H1 (cell line): Measurements from ENCODE around the gene GPR143. TPM values are rescaled to one million over a fixed set of nuclear protein-coding genes. Genes with fewer than 3 reads are reported as not detected.

Experiments used
- CTCF ChIA-PET: fragments of 300-600 bp; sonication (Branson Sonifier 250); formaldehyde crosslinking; loops from one replicate; lab custom pipeline; 2021; ENCODE audit not compliant: partially characterized antibody; lab: Charles Lee
- POLR2A ChIA-PET: fragments of 300-600 bp; sonication (Branson Sonifier 250); formaldehyde crosslinking; loops from one replicate; lab custom pipeline; 2021; ENCODE audit warnings: inconsistent platforms; ENCODE audit not compliant: partially characterized antibody; lab: Charles Lee
- DNase-seq, 2 experiments: peaks; one replicate each; pipeline versions ENCODE4 v3.0.0 to v3.0.0-alpha.2; 2010 to 2022; ENCODE audit warnings: low spot score in 2 of 2, low read depth in 1 of 2, mixed read lengths in 1 of 2
- FAIRE-seq: peaks from 2 replicates; lab custom pipeline; 2011; peaks lifted over from hg19 to GRCh38; lab: Jason Lieb, UNC
- H2AFZ ChIP-seq: 2 replicates; pipeline ENCODE4 v1.8.1; 2012; ENCODE audit warnings: low read length, inconsistent platforms
- H2AK5ac ChIP-seq: 2 replicates; pipeline ENCODE4 v1.6.1; 2013; ENCODE audit warnings: low read depth, low read length
- H2BK120ac ChIP-seq: replicated peaks from 2 replicates; pipeline ENCODE3; 2013; ENCODE audit warnings: low read depth, low read length, inconsistent platforms
- H2BK12ac ChIP-seq: 2 replicates; pipeline ENCODE4 v1.6.1; 2013; ENCODE audit warnings: low read depth, low read length
- H2BK15ac ChIP-seq: 2 replicates; pipeline ENCODE4 v1.6.1; 2013; ENCODE audit warnings: low read length
- H2BK20ac ChIP-seq: 2 replicates; pipeline ENCODE4 v1.6.1; 2013; ENCODE audit warnings: low read length
- H2BK5ac ChIP-seq: 2 replicates; pipeline ENCODE4 v1.6.1; 2013; ENCODE audit warnings: low read depth, low read length
- H3K14ac ChIP-seq: 2 replicates; pipeline ENCODE4 v1.6.1; 2013; ENCODE audit warnings: inconsistent platforms; ENCODE audit not compliant: insufficient read length
- H3K18ac ChIP-seq: 2 replicates; pipeline ENCODE4 v1.6.1; 2013; ENCODE audit warnings: low read length; ENCODE audit errors: extremely low read depth
- H3K23ac ChIP-seq: 2 replicates; pipeline ENCODE4 v1.6.1; 2013; ENCODE audit warnings: inconsistent platforms; ENCODE audit not compliant: insufficient read length
- H3K23me2 ChIP-seq: 2 replicates; pipeline ENCODE4 v1.6.1; 2013; ENCODE audit warnings: low read depth, low read length
- H3K27ac ChIP-seq: 2 replicates; pipeline ENCODE4 v1.6.1; 2011; ENCODE audit warnings: low read depth, low read length, inconsistent platforms
- H3K27me3 ChIP-seq, 4 experiments: replicated peaks in 1 of 4; 1 replicate in 1 of 4; 2 replicates in 3 of 4; pipeline versions ENCODE4 v1.6.1 to v1.8.1; 2011 to 2013; ENCODE audit warnings: low read length in 3 of 4, mild to moderate bottlenecking in 3 of 4, inconsistent platforms in 2 of 4, mixed read lengths in 2 of 4, moderate library complexity in 1 of 4; ENCODE audit not compliant: control insufficient read depth in 3 of 4, insufficient read depth in 3 of 4; ENCODE audit errors: extremely low read depth in 1 of 4
- H3K36me3 ChIP-seq, 4 experiments: 2 replicates each; pipeline versions ENCODE4 v1.6.1 to v1.8.1; 2011 to 2013; ENCODE audit warnings: mild to moderate bottlenecking in 4 of 4, low read length in 3 of 4, moderate library complexity in 2 of 4, control low read depth in 1 of 4, inconsistent platforms in 1 of 4; ENCODE audit not compliant: insufficient read depth in 4 of 4, control insufficient read depth in 2 of 4
- H3K4ac ChIP-seq: replicated peaks from 2 replicates; pipeline ENCODE3; 2013; ENCODE audit warnings: low read length, low read depth, mixed read lengths, inconsistent platforms; ENCODE audit not compliant: insufficient read length
- H3K4me1 ChIP-seq, 4 experiments: replicated peaks in 1 of 4; 1 replicate in 1 of 4; 2 replicates in 3 of 4; pipeline versions ENCODE4 v1.6.1 to v1.8.1; 2011 to 2013; ENCODE audit warnings: low read length in 3 of 4, inconsistent platforms in 2 of 4, mixed read lengths in 1 of 4; ENCODE audit not compliant: insufficient read depth in 4 of 4, control insufficient read depth in 3 of 4
- H3K4me2 ChIP-seq, 2 experiments: 2 replicates each; pipeline versions ENCODE4 v1.6.1 to v1.8.1; 2011 to 2013; ENCODE audit warnings: low read depth in 2 of 2, low read length in 2 of 2, control low read depth in 1 of 2, inconsistent platforms in 1 of 2, mild to moderate bottlenecking in 1 of 2; ENCODE audit not compliant: insufficient read depth in 1 of 2
- H3K4me3 ChIP-seq, 4 experiments: fragments of 200-600, 300-600 bp in 1 of 4; sonication (generic), shearing (Covaris generic), sonication (Bioruptor Twin) in 1 of 4; 2 replicates each; pipeline versions ENCODE4 v1.5.1 to v1.8.1; 2011 to 2016; ENCODE audit warnings: low read length in 4 of 4, low read depth in 3 of 4, control low read depth in 2 of 4, inconsistent platforms in 2 of 4, mild to moderate bottlenecking in 2 of 4, mixed read lengths in 1 of 4, moderate library complexity in 1 of 4; ENCODE audit not compliant: insufficient read depth in 2 of 4; ENCODE audit errors: extremely low read depth in 1 of 4
- H3K56ac ChIP-seq: replicated peaks from 2 replicates; pipeline ENCODE3; 2013; ENCODE audit warnings: low read depth, mild to moderate bottlenecking, mixed read lengths, low read length, inconsistent platforms; ENCODE audit not compliant: insufficient read length
- H3K79me1 ChIP-seq: 2 replicates; pipeline ENCODE4 v1.6.1; 2013; ENCODE audit warnings: low read depth, low read length, control low read depth
- H3K79me2 ChIP-seq, 2 experiments: 2 replicates each; pipeline versions ENCODE4 v1.6.1 to v1.8.1; 2012 to 2013; ENCODE audit warnings: low read length in 2 of 2, mild to moderate bottlenecking in 2 of 2, inconsistent platforms in 1 of 2; ENCODE audit not compliant: insufficient read depth in 2 of 2, control insufficient read depth in 1 of 2
- H3K9ac ChIP-seq, 4 experiments: replicated peaks in 1 of 4; 1 replicate in 1 of 4; 2 replicates in 3 of 4; pipeline versions ENCODE4 v1.6.1 to v1.8.1; 2011 to 2013; ENCODE audit warnings: low read depth in 3 of 4, low read length in 3 of 4, control low read depth in 2 of 4, mild to moderate bottlenecking in 2 of 4, moderate library complexity in 2 of 4, inconsistent platforms in 1 of 4; ENCODE audit errors: extremely low read depth in 1 of 4
- H3K9me3 ChIP-seq, 2 experiments: 2 replicates each; pipeline versions ENCODE4 v1.6.1 to v1.8.1; 2012 to 2013; ENCODE audit warnings: mild to moderate bottlenecking in 2 of 2, moderate library complexity in 2 of 2, control low read depth in 1 of 2, inconsistent platforms in 1 of 2, low read depth in 1 of 2, low read length in 1 of 2, mixed read lengths in 1 of 2; ENCODE audit not compliant: insufficient read depth in 2 of 2
- H4K20me1 ChIP-seq, 2 experiments: replicated peaks in 1 of 2; 2 replicates each; pipeline versions ENCODE3 to v1.8.1; 2011 to 2013; ENCODE audit warnings: inconsistent platforms in 2 of 2, low read length in 2 of 2, mild to moderate bottlenecking in 1 of 2; ENCODE audit not compliant: insufficient read depth in 2 of 2, control insufficient read depth in 1 of 2
- H4K5ac ChIP-seq: 2 replicates; pipeline ENCODE4 v1.6.1; 2013; ENCODE audit warnings: low read length, low read depth, mixed read lengths, inconsistent platforms; ENCODE audit not compliant: insufficient read length
- H4K8ac ChIP-seq: 2 replicates; pipeline ENCODE4 v1.8.0; 2013; ENCODE audit warnings: mild to moderate bottlenecking, moderate library complexity, low read length, inconsistent platforms; ENCODE audit not compliant: insufficient read depth; ENCODE audit errors: extremely low read depth
- H4K91ac ChIP-seq: replicated peaks from 2 replicates; pipeline ENCODE3; 2013; ENCODE audit warnings: low read length, mixed read lengths, inconsistent platforms; ENCODE audit not compliant: insufficient read length
- BCL11A ChIP-seq, 2 experiments: IDR thresholded peaks; one replicate each; pipeline ENCODE4 v1.6.1; 2011; ENCODE audit warnings: low read depth in 2 of 2, low read length in 2 of 2, mild to moderate bottlenecking in 2 of 2
- BRCA1 ChIP-seq: IDR thresholded peaks from 2 replicates; pipeline ENCODE4 v1.6.1; 2012; ENCODE audit warnings: low read depth, low read length, improper control_type of control experiment
- RAD21 ChIP-seq, 2 experiments: IDR thresholded peaks in 1 of 2; conservative IDR thresholded peaks in 1 of 2; 2 replicates each; pipeline ENCODE4 v1.6.1; 2011; ENCODE audit warnings: low read depth in 2 of 2, low read length in 2 of 2, improper control_type of control experiment in 1 of 2, inconsistent platforms in 1 of 2, mild to moderate bottlenecking in 1 of 2, moderate library complexity in 1 of 2
- SP1 ChIP-seq: IDR thresholded peaks from 2 replicates; pipeline ENCODE4 v1.6.1; 2011; ENCODE audit warnings: low read depth, low read length
- TEAD4 ChIP-seq: IDR thresholded peaks from 2 replicates; pipeline ENCODE4 v1.6.1; 2012; ENCODE audit warnings: low read depth, low read length, inconsistent platforms, mixed read lengths
- ZNF274 ChIP-seq: IDR thresholded peaks from 2 replicates; pipeline ENCODE4 v1.7.0; 2012; ENCODE audit warnings: low read length, borderline replicate concordance; ENCODE audit errors: extremely low read depth
- WGBS, 2 experiments: shearing (Covaris generic) in 1 of 2; methylation state at CpG; one replicate each; pipeline versions ENCODE4 v1.1.6 to v1.1.7; 2013 to 2015; ENCODE audit warnings: low lambda C conversion rate in 2 of 2, mixed read lengths in 2 of 2, inconsistent platforms in 1 of 2, low coverage in 1 of 2, missing lambda C conversion rate in 1 of 2; ENCODE audit not compliant: insufficient replicate concordance in 2 of 2, insufficient coverage in 1 of 2, insufficient read length in 1 of 2; ENCODE audit errors: extremely low coverage in 1 of 2, missing lambda C conversion rate in 1 of 2; 5-methylcytosine and 5-hydroxymethylcytosine counted together
- polyA plus RNA-seq, 7 experiments: library from polyadenylated mRNA; depleted of rRNA in 3 of 7; stranded (reverse) in 5 of 7; unstranded in 2 of 7; fragments of >200 nt in 5 of 7; fragments of 200-250 nt in 2 of 7; gene quantifications; 1 replicate in 5 of 7; 2 replicates in 1 of 7; 4 replicates in 1 of 7; pipeline versions ENCODE4 v1.2.1 to v1.2.3, GENCODE V29; 2011 to 2013; ENCODE audit warnings: missing spikeins in 2 of 7, mixed read lengths in 2 of 7
- total RNA-seq: library from RNA; stranded (reverse); fragmentation: NEBNext Ultra II Directional; extraction: Animal tissue kit (Norgen Biotek cat#: 25700); gene quantifications from 2 replicates; pipeline ENCODE4 v1.2.1, GENCODE V29; 2021

GPR143 gene
- total and polyA plus RNA-seq, 2 of the 8 experiments (the other 6 are each of a cell fraction or from before 2014, with no cell fraction given) = 18.5 to 30.7 TPM

- Histone ChIP-seq H3K9ac (no peak overlapping the region), H2AK5ac (no peak overlapping the region), H3K27me3 (no peaks in the 10 kb centered on the region), H4K8ac (no peak overlapping the region), H3K14ac (no peak overlapping the region), H3K18ac (no peak overlapping the region), H3K9me3 (no peaks in the 10 kb centered on the region; a peak in 1 of 4 replicates), H2BK12ac (no peak overlapping the region), H3K36me3 (peaks cover 0 to 7% (median 1%) of the 10 kb centered on the region in 4 experiments; a peak in 3 of 8 replicates), H3K27ac (no peak overlapping the region), H3K79me2 (no peaks in the 10 kb centered on the region), H2BK120ac (no peak overlapping the region), H2BK20ac (no peak overlapping the region), H4K91ac (no peak overlapping the region), H3K4ac (no peak overlapping the region), H3K4me2 (no peak overlapping the region), H2AFZ (no peak overlapping the region), H2BK15ac (no peak overlapping the region), H3K4me3 (no peak overlapping the region), H4K5ac (no peak overlapping the region), H2BK5ac (no peak overlapping the region), H4K20me1 (no peaks in the 10 kb centered on the region), H3K23me2 (no peaks in the 10 kb centered on the region), H3K4me1 (no peaks in the 10 kb centered on the region), H3K79me1 (no peaks in the 10 kb centered on the region), H3K23ac (no peak overlapping the region), H3K56ac (no peak overlapping the region)
- CTCF ChIA-PET = no interaction called here
- POLR2A ChIA-PET = no interaction called here
- DNase-seq (no peak), FAIRE-seq (no peak)
- TF ChIP-seq RAD21 (IDR thresholded peaks at IDR 0.05 in 1 of 2, conservative IDR thresholded peaks at IDR 0.05 in 1 of 2; ENCODE audit: low read depth in 2 of 2, low read length in 2 of 2) = no peak
- no peak for TF ChIP-seq BRCA1
- TF ChIP-seq BCL11A (IDR thresholded peaks at IDR 0.05; ENCODE audit: low read depth in 2 of 2, low read length in 2 of 2) = no peak
- no peak for TF ChIP-seq TEAD4
- no peak for TF ChIP-seq SP1
- TF ChIP-seq ZNF274 = no peak
- WGBS, 2 experiments = 86% methylated on average over 1 of the region's 1 CpG; no CpG with 5 or more reads in 1 of the 2 experiments
These were observed 34.9 kb downstream of the GPR143 start for GRCh38 chrX:9730752-9731151.
